IMR-90 (cell line): ENCODE results near the gene LYRM2. TPM values are rescaled to one million over a fixed set of nuclear protein-coding genes. Genes with fewer than 3 reads are reported as not detected.
A peak's percentile ranks its signal among the peaks of the same experiment; 100 is the strongest.

Source experiments
- ATAC-seq: fragments of 200-7000 bp; cut with Tn5 transposase; 2 replicates; pipeline ENCODE4 v1.9.1; 2020; ENCODE audit warnings: low read depth, mild to moderate bottlenecking, moderate library complexity
- BruUV-seq: library from RNA; stranded (reverse); fragments of 400-500 nt; replicated peaks from 2 replicates; lab custom pipeline; 2021; lab: Mats Ljungman, UMichigan
- CTCF ChIA-PET: fragments of 300-600 bp; formaldehyde crosslinking; extraction: SDS; loops from one replicate; lab custom pipeline; 2021; ENCODE audit warnings: antibody characterized with exemption; lab: Yijun Ruan, JAX
- POLR2A ChIA-PET: fragments of 300-600 bp; sonication (Branson Sonifier 250); formaldehyde crosslinking; loops from one replicate; lab custom pipeline; 2022; ENCODE audit warnings: antibody characterized with exemption; ENCODE audit not compliant: unreplicated experiment; lab: Charles Lee
- DNase-seq: peaks from one replicate; pipeline ENCODE4 v3.0.0; 2013
- H2AFZ ChIP-seq: replicated peaks from 2 replicates; pipeline ENCODE3; 2013; ENCODE audit warnings: low read length, mild to moderate bottlenecking; ENCODE audit not compliant: poor library complexity
- H2AK5ac ChIP-seq: 2 replicates; pipeline ENCODE4 v1.6.1; 2013; ENCODE audit warnings: low read depth, low read length, inconsistent platforms
- H2AK9ac ChIP-seq: replicated peaks from 2 replicates; pipeline ENCODE3; 2013; ENCODE audit warnings: mild to moderate bottlenecking, low read depth, low read length, moderate library complexity; ENCODE audit not compliant: poor library complexity
- H2BK120ac ChIP-seq: 2 replicates; pipeline ENCODE4 v1.6.1; 2013; ENCODE audit warnings: low read depth, low read length, inconsistent platforms
- H2BK15ac ChIP-seq: 3 replicates; pipeline ENCODE4 v1.6.1; 2013; ENCODE audit warnings: low read depth, low read length, inconsistent platforms
- H2BK20ac ChIP-seq: 2 replicates; pipeline ENCODE4 v1.6.1; 2013; ENCODE audit warnings: low read depth, mild to moderate bottlenecking, inconsistent platforms, low read length, moderate library complexity
- H2BK5ac ChIP-seq: 2 replicates; pipeline ENCODE4 v1.6.1; 2013; ENCODE audit warnings: mild to moderate bottlenecking, low read depth, low read length, inconsistent platforms; ENCODE audit not compliant: poor library complexity, severe bottlenecking
- H3K14ac ChIP-seq: replicated peaks from 2 replicates; pipeline ENCODE4 v1.6.1; 2013; ENCODE audit warnings: low read depth, low read length, inconsistent platforms
- H3K18ac ChIP-seq: 2 replicates; pipeline ENCODE4 v1.6.1; 2013; ENCODE audit warnings: low read depth, low read length, control low read depth
- H3K23ac ChIP-seq: 2 replicates; pipeline ENCODE4 v1.6.1; 2013; ENCODE audit warnings: low read depth, low read length, inconsistent platforms
- H3K27ac ChIP-seq: 2 replicates; pipeline ENCODE4 v1.5.1; 2013; ENCODE audit warnings: mild to moderate bottlenecking, control low read depth, low read length; ENCODE audit not compliant: insufficient read depth
- H3K27me3 ChIP-seq: 2 replicates; pipeline ENCODE4 v1.6.1; 2013; ENCODE audit warnings: low read length; ENCODE audit not compliant: control insufficient read depth, insufficient read depth
- H3K36me3 ChIP-seq: 2 replicates; pipeline ENCODE4 v1.6.1; 2013; ENCODE audit warnings: low read length, mixed read lengths; ENCODE audit not compliant: control insufficient read depth, insufficient read depth
- H3K4ac ChIP-seq: 2 replicates; pipeline ENCODE4 v1.6.1; 2013; ENCODE audit warnings: low read depth, low read length, inconsistent platforms
- H3K4me1 ChIP-seq: 2 replicates; pipeline ENCODE4 v1.6.1; 2013; ENCODE audit warnings: low read length, mixed read lengths; ENCODE audit not compliant: control insufficient read depth, insufficient read depth
- H3K4me2 ChIP-seq: 2 replicates; pipeline ENCODE4 v1.6.1; 2013; ENCODE audit warnings: low read depth, mild to moderate bottlenecking, control low read depth, low read length, moderate library complexity
- H3K4me3 ChIP-seq: 2 replicates; pipeline ENCODE4 v1.5.1; 2013; ENCODE audit warnings: low read depth, mild to moderate bottlenecking, control low read depth, low read length, moderate library complexity; ENCODE audit not compliant: insufficient read depth
- H3K56ac ChIP-seq: 2 replicates; pipeline ENCODE4 v1.6.1; 2013; ENCODE audit warnings: low read length, inconsistent platforms; ENCODE audit not compliant: insufficient read depth; ENCODE audit errors: extremely low read depth
- H3K79me1 ChIP-seq, 2 experiments: 2 replicates each; pipeline ENCODE4 v1.6.1; 2013; ENCODE audit warnings: low read length in 2 of 2, inconsistent platforms in 1 of 2, low read depth in 1 of 2
- H3K9ac ChIP-seq: 2 replicates; pipeline ENCODE4 v1.6.1; 2013; ENCODE audit warnings: low read depth, low read length, control low read depth
- H3K9me1 ChIP-seq: 2 replicates; pipeline ENCODE4 v1.6.1; 2013; ENCODE audit warnings: low read length, inconsistent platforms; ENCODE audit not compliant: insufficient read depth
- H3K9me3 ChIP-seq: 2 replicates; pipeline ENCODE4 v1.6.1; 2013; ENCODE audit warnings: low read length; ENCODE audit not compliant: control insufficient read depth, insufficient read depth
- H4K20me1 ChIP-seq: 2 replicates; pipeline ENCODE4 v1.6.1; 2013; ENCODE audit warnings: low read length, inconsistent platforms; ENCODE audit not compliant: insufficient read depth
- H4K5ac ChIP-seq: 2 replicates; pipeline ENCODE4 v1.6.1; 2013; ENCODE audit warnings: mild to moderate bottlenecking, low read depth, low read length, control low read depth
- H4K8ac ChIP-seq, 2 experiments: 2 replicates each; pipeline ENCODE4 v1.6.1; 2013; ENCODE audit warnings: low read depth in 2 of 2, low read length in 2 of 2, control low read depth in 1 of 2, inconsistent platforms in 1 of 2
- H4K91ac ChIP-seq: 2 replicates; pipeline ENCODE4 v1.6.1; 2013; ENCODE audit warnings: low read depth, low read length, inconsistent platforms; ENCODE audit not compliant: insufficient read depth
- BHLHE40 ChIP-seq: fragments of 150-350 bp; IDR thresholded peaks from 2 replicates; pipeline ENCODE4 v1.6.1; 2016; ENCODE audit warnings: mild to moderate bottlenecking, low read depth, low read length
- MAFK ChIP-seq: IDR thresholded peaks from 2 replicates; pipeline ENCODE4 v1.6.1; 2012; ENCODE audit warnings: low read depth, low read length, improper control_type of control experiment
- MXI1 ChIP-seq: IDR thresholded peaks from 2 replicates; pipeline ENCODE4 v1.6.1; 2012; ENCODE audit warnings: low read depth, mild to moderate bottlenecking, low read length, moderate library complexity, borderline replicate concordance
- NFE2L2 ChIP-seq: fragments of 150-350 bp; IDR thresholded peaks from 2 replicates; pipeline ENCODE4 v1.6.1; 2016; ENCODE audit warnings: low read depth, mild to moderate bottlenecking, low read length
- dilution Hi-C: fragments of 300-500 bp; cut with HindIII; formaldehyde crosslinking; loops from one replicate; pipeline ENCODE4 v1.14.3; 2018; ENCODE audit warnings: low sequenced_read_pairs; ENCODE audit not compliant: unreplicated experiment
- in situ Hi-C: fragments of 300-500 bp; cut with MboI; formaldehyde crosslinking; loops from 3 replicates; pipeline ENCODE4 v1.14.3; 2019; ENCODE audit warnings: low sequenced_read_pairs, inconsistent platforms, mixed read lengths
- intact Hi-C: fragments of 100-400 bp; cut with micrococcal nuclease; formaldehyde crosslinking; loops from 2 replicates; pipeline ENCODE4 v1.10.0; 2022
- polyA plus RNA-seq, 3 experiments: library from polyadenylated mRNA; depleted of rRNA; stranded (reverse); fragments of >200 nt; gene quantifications; 2 replicates each; pipeline ENCODE4 v1.2.3, GENCODE V29; 2012; ENCODE audit warnings: low replicate concordance in 1 of 3
- total RNA-seq: library from RNA; depleted of rRNA; stranded (reverse); fragments of >200 nt; gene quantifications from 2 replicates; pipeline ENCODE4 v1.2.3, GENCODE V29; 2012
- TF ChIP-seq, protein P1 (sequence below): fragments of 150-350 bp; IDR thresholded peaks from 2 replicates; pipeline ENCODE4 v1.6.1; 2017; ENCODE audit warnings: mild to moderate bottlenecking, antibody characterized with exemption, low read length, low read depth
- TF ChIP-seq, protein P2 (sequence below): conservative IDR thresholded peaks from 2 replicates; pipeline ENCODE4 v1.5.1; 2012; ENCODE audit warnings: mild to moderate bottlenecking, low read depth, low read length, improper control_type of control experiment

Gene LYRM2
- total and polyA plus RNA-seq, 2 of the 4 experiments (the other 2 are of a cell fraction): 14.0 to 24.0 TPM

DNA sequence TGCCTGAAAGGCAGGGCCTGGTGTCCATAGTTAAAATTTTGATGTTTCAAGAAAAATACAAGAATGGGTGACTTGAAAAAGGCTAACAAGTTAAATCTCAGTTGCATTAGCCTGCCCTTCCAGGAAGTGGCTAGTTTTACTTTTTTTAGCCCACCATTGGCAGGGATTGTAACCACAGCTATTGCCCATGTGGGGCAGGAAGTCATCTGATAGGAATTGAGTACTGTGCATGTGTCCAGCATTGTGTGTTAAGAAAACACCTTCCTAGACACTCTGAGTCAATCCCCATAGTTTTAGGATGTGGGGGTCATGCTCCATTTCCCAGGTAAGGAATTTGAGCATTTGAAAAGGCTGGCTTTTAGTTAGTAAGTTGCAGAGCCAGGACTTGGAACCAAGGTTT lies 26.9 kb downstream of the LYRM2 start:
- in situ Hi-C loops (loop anchor here (25.0 kb wide), 1 partner anchor 624 kb away; no protein-coding TSS in a partner anchor), intact Hi-C loops (loop anchor here (5.0 kb wide), 2 partner anchors 244 to 629 kb away; no protein-coding TSS in a partner anchor), dilution Hi-C loops (no loop called here)
- H3K23ac ChIP-seq: no peak overlapping the region
- no peaks in the 10 kb centered on the region for H3K4me1 ChIP-seq
- no peak overlapping the region for H3K4ac ChIP-seq
- H2AK9ac ChIP-seq: no peak overlapping the region
- H2BK20ac ChIP-seq: no peak overlapping the region
- H3K18ac ChIP-seq: no peak overlapping the region
- H3K27ac ChIP-seq: no peak overlapping the region
- no peak overlapping the region for H2BK120ac ChIP-seq
- H3K9me1 ChIP-seq: no peaks in the 10 kb centered on the region
- H4K91ac ChIP-seq: no peak overlapping the region
- no peak overlapping the region for H2AK5ac ChIP-seq
- no peaks in the 10 kb centered on the region for H3K9me3 ChIP-seq
- H2BK15ac ChIP-seq: no peak overlapping the region
- H3K9ac ChIP-seq: no peak overlapping the region
- H2AFZ ChIP-seq: no peak overlapping the region
- DNase-seq (peak; percentile 12), ATAC-seq (no peak)
- no peaks in the 10 kb centered on the region for H3K79me1 ChIP-seq
- no peak overlapping the region for H4K8ac ChIP-seq
- no peak overlapping the region for H3K4me2 ChIP-seq
- H4K5ac ChIP-seq: no peak overlapping the region
- CTCF ChIA-PET: no interaction called here
- H3K36me3 ChIP-seq: no peaks in the 10 kb centered on the region
- H3K56ac ChIP-seq: no peak overlapping the region
- no peak overlapping the region for H3K14ac ChIP-seq
- H4K20me1 ChIP-seq: no peaks in the 10 kb centered on the region
- no TSS peak for BruUV-seq
- H3K4me3 ChIP-seq: no peak overlapping the region
- H2BK5ac ChIP-seq: no peak overlapping the region
- H3K27me3 ChIP-seq: peaks cover 2% of the 10 kb centered on the region; the same call in 1 of the 2 replicates
- TF ChIP-seq BHLHE40 (no peak), MAFK (no peak), NFE2L2 (no peak), MXI1 (no peak)
- TF ChIP-seq, protein P1, sequence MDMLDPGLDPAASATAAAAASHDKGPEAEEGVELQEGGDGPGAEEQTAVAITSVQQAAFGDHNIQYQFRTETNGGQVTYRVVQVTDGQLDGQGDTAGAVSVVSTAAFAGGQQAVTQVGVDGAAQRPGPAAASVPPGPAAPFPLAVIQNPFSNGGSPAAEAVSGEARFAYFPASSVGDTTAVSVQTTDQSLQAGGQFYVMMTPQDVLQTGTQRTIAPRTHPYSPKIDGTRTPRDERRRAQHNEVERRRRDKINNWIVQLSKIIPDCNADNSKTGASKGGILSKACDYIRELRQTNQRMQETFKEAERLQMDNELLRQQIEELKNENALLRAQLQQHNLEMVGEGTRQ: no peak; the same call in 1 of the 2 replicates
- TF ChIP-seq, protein P2, sequence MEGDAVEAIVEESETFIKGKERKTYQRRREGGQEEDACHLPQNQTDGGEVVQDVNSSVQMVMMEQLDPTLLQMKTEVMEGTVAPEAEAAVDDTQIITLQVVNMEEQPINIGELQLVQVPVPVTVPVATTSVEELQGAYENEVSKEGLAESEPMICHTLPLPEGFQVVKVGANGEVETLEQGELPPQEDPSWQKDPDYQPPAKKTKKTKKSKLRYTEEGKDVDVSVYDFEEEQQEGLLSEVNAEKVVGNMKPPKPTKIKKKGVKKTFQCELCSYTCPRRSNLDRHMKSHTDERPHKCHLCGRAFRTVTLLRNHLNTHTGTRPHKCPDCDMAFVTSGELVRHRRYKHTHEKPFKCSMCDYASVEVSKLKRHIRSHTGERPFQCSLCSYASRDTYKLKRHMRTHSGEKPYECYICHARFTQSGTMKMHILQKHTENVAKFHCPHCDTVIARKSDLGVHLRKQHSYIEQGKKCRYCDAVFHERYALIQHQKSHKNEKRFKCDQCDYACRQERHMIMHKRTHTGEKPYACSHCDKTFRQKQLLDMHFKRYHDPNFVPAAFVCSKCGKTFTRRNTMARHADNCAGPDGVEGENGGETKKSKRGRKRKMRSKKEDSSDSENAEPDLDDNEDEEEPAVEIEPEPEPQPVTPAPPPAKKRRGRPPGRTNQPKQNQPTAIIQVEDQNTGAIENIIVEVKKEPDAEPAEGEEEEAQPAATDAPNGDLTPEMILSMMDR: no peak
- POLR2A ChIA-PET: no interaction called here
